Measurements from ENCODE around the gene CHFR.

The CHFR gene

GRCh38 chr12:132923356-132923909 lies 36.0 kb upstream of the CHFR start:
- no peak overlapping the region for H3K4me3 ChIP-seq (replicated peaks; ENCODE audit: low read depth, low read length)
- H3K36me3 ChIP-seq (ENCODE audit: control insufficient read depth, insufficient read depth, low read length), result no peaks in the 10 kb centered on the region
- no peak for DNase-seq (ENCODE audit: extremely low read depth, insufficient read length)
- no peak for TF ChIP-seq CTCF (IDR thresholded peaks at IDR 0.05; ENCODE audit: insufficient read depth, low read length, poor library complexity, severe bottlenecking)
- H3K27me3 ChIP-seq (replicated peaks; ENCODE audit: control insufficient read depth, insufficient read depth, low read length), result no peaks in the 10 kb centered on the region

- no peaks in the 10 kb centered on the region for H3K27me3 ChIP-seq (replicated peaks; ENCODE audit: control insufficient read depth, insufficient read depth, low read length)
- no peak overlapping the region for H3K4me3 ChIP-seq (replicated peaks; ENCODE audit: low read depth, low read length)
- no peak for DNase-seq (ENCODE audit: extremely low read depth, insufficient read length)
- no peaks in the 10 kb centered on the region for H3K36me3 ChIP-seq (ENCODE audit: control insufficient read depth, insufficient read depth, low read length)
- TF ChIP-seq CTCF (IDR thresholded peaks at IDR 0.05; ENCODE audit: insufficient read depth, low read length, poor library complexity, severe bottlenecking), result no peak
Observed at GRCh38 chr12:132922676-132923075, 35.3 kb upstream of the CHFR start.

GRCh38 chr12:132921685-132922084 lies 34.3 kb upstream of the CHFR start:
- DNase-seq (ENCODE audit: extremely low read depth, insufficient read length), result no peak
- no peak for TF ChIP-seq CTCF (IDR thresholded peaks at IDR 0.05; ENCODE audit: insufficient read depth, low read length, poor library complexity, severe bottlenecking)
- H3K27me3 ChIP-seq (replicated peaks; ENCODE audit: control insufficient read depth, insufficient read depth, low read length), result no peaks in the 10 kb centered on the region
- H3K36me3 ChIP-seq (ENCODE audit: control insufficient read depth, insufficient read depth, low read length), result no peaks in the 10 kb centered on the region
- H3K4me3 ChIP-seq (replicated peaks; ENCODE audit: low read depth, low read length), result no peak overlapping the region

- H3K27me3 ChIP-seq (replicated peaks; ENCODE audit: control insufficient read depth, insufficient read depth, low read length), result no peaks in the 10 kb centered on the region
- H3K36me3 ChIP-seq (ENCODE audit: control insufficient read depth, insufficient read depth, low read length), result no peaks in the 10 kb centered on the region
- DNase-seq (ENCODE audit: extremely low read depth, insufficient read length), result no peak
- H3K4me3 ChIP-seq (replicated peaks; ENCODE audit: low read depth, low read length), result no peak overlapping the region
- no peak for TF ChIP-seq CTCF (IDR thresholded peaks at IDR 0.05; ENCODE audit: insufficient read depth, low read length, poor library complexity, severe bottlenecking)
Observed at GRCh38 chr12:132918680-132919079, 31.3 kb upstream of the CHFR start.

GRCh38 chr12:132909030-132909368 lies 21.6 kb upstream of the CHFR start:
- H3K4me3 ChIP-seq (replicated peaks; ENCODE audit: low read depth, low read length), result peak overlapping the region; percentile 62
- no peak for TF ChIP-seq CTCF (IDR thresholded peaks at IDR 0.05; ENCODE audit: insufficient read depth, low read length, poor library complexity, severe bottlenecking)
- no peaks in the 10 kb centered on the region for H3K27me3 ChIP-seq (replicated peaks; ENCODE audit: control insufficient read depth, insufficient read depth, low read length)
- H3K36me3 ChIP-seq (ENCODE audit: control insufficient read depth, insufficient read depth, low read length), result no peaks in the 10 kb centered on the region
- no peak for DNase-seq (ENCODE audit: extremely low read depth, insufficient read length)
